Thoracic aorta (tissue), 2 donors: Measurements from ENCODE around the gene CASZ1. TPM values are rescaled to one million over a fixed set of nuclear protein-coding genes. Genes with fewer than 3 reads are reported as not detected.

Source experiments
- ATAC-seq: fragments of 150-250 bp; one replicate; pipeline ENCODE4 v1.8.0; 2017; ENCODE audit warnings: low read depth; ENCODE audit not compliant: insufficient number of reproducible peaks, low FRiP score
- DNase-seq: peaks from one replicate; pipeline ENCODE4 v3.0.0-alpha.2; 2020; ENCODE audit warnings: low spot score
- H3K27ac ChIP-seq, 2 donors: fragments of 200-600 bp; sonication (generic); 1 replicate in 1 of 2; 2 replicates in 1 of 2; pipeline ENCODE4 v1.5.1; 2016; ENCODE audit warnings: mild to moderate bottlenecking in 2 of 2, moderate library complexity in 2 of 2
- H3K27me3 ChIP-seq: fragments of 200-600 bp; sonication (generic); replicated peaks from 2 replicates; pipeline ENCODE4 v1.6.0; 2016; ENCODE audit warnings: mild to moderate bottlenecking; ENCODE audit not compliant: insufficient read depth
- H3K36me3 ChIP-seq: fragments of 200-600 bp; sonication (generic); one replicate; pipeline ENCODE4 v1.5.1; 2016
- H3K4me1 ChIP-seq, 2 donors: fragments of 200-600 bp; sonication (generic); 1 replicate in 1 of 2; 2 replicates in 1 of 2; pipeline versions ENCODE4 v1.5.1 to v1.6.0; 2016; ENCODE audit warnings: low read depth in 2 of 2, mild to moderate bottlenecking in 1 of 2; ENCODE audit not compliant: control insufficient read depth in 1 of 2
- H3K4me3 ChIP-seq: fragments of 200-600 bp; sonication (generic); 2 replicates; pipeline ENCODE4 v1.5.1; 2016; ENCODE audit warnings: mild to moderate bottlenecking
- H3K9me3 ChIP-seq: fragments of 200-600 bp; sonication (generic); 2 replicates; pipeline ENCODE4 v1.5.1; 2016
- CTCF ChIP-seq: fragments of 200-600 bp; sonication (generic); IDR thresholded peaks from one replicate; pipeline ENCODE4 v1.5.1; 2019; ENCODE audit warnings: antibody characterized with exemption
- total RNA-seq, 2 donors: library from RNA; depleted of rRNA; stranded (reverse); fragments of >200 nt; gene quantifications; one replicate each; pipeline versions ENCODE4 v1.1.0 to v1.2.3, GENCODE V29; 2016

Gene CASZ1
- total RNA-seq, 2 donors from 2014 or later = 20.6 to 27.9 TPM

- Histone ChIP-seq H3K36me3 (no peaks in the 10 kb centered on the region), H3K27ac (peak overlapping the region in 1 of 2 donors; percentile 56), H3K9me3 (no peaks in the 10 kb centered on the region), H3K4me3 (no peak overlapping the region), H3K27me3 (no peaks in the 10 kb centered on the region), H3K4me1 (peaks cover 15 to 46% of the 10 kb centered on the region in 2 donors)
- TF ChIP-seq CTCF = no peak
- DNase-seq = peak; percentile 19
- ATAC-seq = no peak
These were observed 71.2 kb downstream of the CASZ1 start for GRCh38 chr1:10724948-10725847.

GRCh38 chr1:10724511-10724910, 71.9 kb downstream of the CASZ1 start:
- no peak for TF ChIP-seq CTCF
- H3K9me3 ChIP-seq = no peaks in the 10 kb centered on the region
- no peaks in the 10 kb centered on the region for H3K36me3 ChIP-seq
- H3K4me3 ChIP-seq = no peak overlapping the region
- H3K27ac ChIP-seq = peak overlapping the region; percentile 30 to 56
- DNase-seq (no peak), ATAC-seq (no peak)
- H3K4me1 ChIP-seq = peaks cover 15 to 46% of the 10 kb centered on the region in 2 donors
- no peaks in the 10 kb centered on the region for H3K27me3 ChIP-seq

- no peak for TF ChIP-seq CTCF
- Histone ChIP-seq H3K9me3 (no peaks in the 10 kb centered on the region), H3K27me3 (no peaks in the 10 kb centered on the region), H3K4me1 (peaks cover 15 to 46% of the 10 kb centered on the region in 2 donors), H3K36me3 (no peaks in the 10 kb centered on the region), H3K4me3 (no peak overlapping the region), H3K27ac (peak overlapping the region; percentile 30 to 56)
- DNase-seq = no peak
- ATAC-seq = peak; percentile 57
These were observed 72.4 kb downstream of the CASZ1 start for GRCh38 chr1:10724052-10724494.

GRCh38 chr1:10723317-10723716, 73.1 kb downstream of the CASZ1 start:
- no peak for TF ChIP-seq CTCF
- H3K27ac ChIP-seq = no peak overlapping the region
- no peaks in the 10 kb centered on the region for H3K36me3 ChIP-seq
- no peaks in the 10 kb centered on the region for H3K27me3 ChIP-seq
- DNase-seq = no peak
- no peak for ATAC-seq
- H3K9me3 ChIP-seq = no peaks in the 10 kb centered on the region
- H3K4me3 ChIP-seq = no peak overlapping the region
- peaks cover 15 to 46% of the 10 kb centered on the region in 2 donors for H3K4me1 ChIP-seq

GRCh38 chr1:10722803-10723202, 73.6 kb downstream of the CASZ1 start:
- Histone ChIP-seq H3K4me1 (peaks cover 15 to 43% of the 10 kb centered on the region in 2 donors), H3K27me3 (no peaks in the 10 kb centered on the region), H3K27ac (no peak overlapping the region), H3K36me3 (no peaks in the 10 kb centered on the region), H3K9me3 (no peaks in the 10 kb centered on the region), H3K4me3 (no peak overlapping the region)
- ATAC-seq = no peak
- TF ChIP-seq CTCF = no peak
- no peak for DNase-seq
